Suprapubic skin (tissue), 4 donors: ENCODE data around the gene KRT6B.

ENCODE experiments used
- EP300 ChIP-seq: sonication (generic); formaldehyde crosslinking; IDR thresholded peaks from one replicate; pipeline ENCODE4 v1.6.1; 2017; ENCODE audit warnings: antibody characterized with exemption
- POLR2A ChIP-seq, 2 donors: fragments of 450-650 bp; IDR thresholded peaks; one replicate each; pipeline ENCODE4 v1.6.1; 2017; ENCODE audit warnings: antibody characterized with exemption in 2 of 2, mild to moderate bottlenecking in 2 of 2, moderate library complexity in 2 of 2
- POLR2AphosphoS5 ChIP-seq, 3 donors: sonication (generic); formaldehyde crosslinking; IDR thresholded peaks; one replicate each; pipeline ENCODE4 v1.6.1; 2017; ENCODE audit warnings: antibody characterized with exemption in 3 of 3
- TF ChIP-seq, protein P1 (sequence below), 2 donors: fragments of 200-600 bp in 1 of 2; fragments of 450-650 bp in 1 of 2; sonication (generic) in 1 of 2; IDR thresholded peaks; one replicate each; pipeline ENCODE4 v1.5.1; 2016 to 2019; ENCODE audit warnings: antibody characterized with exemption in 2 of 2, mild to moderate bottlenecking in 1 of 2, moderate library complexity in 1 of 2

DNA sequence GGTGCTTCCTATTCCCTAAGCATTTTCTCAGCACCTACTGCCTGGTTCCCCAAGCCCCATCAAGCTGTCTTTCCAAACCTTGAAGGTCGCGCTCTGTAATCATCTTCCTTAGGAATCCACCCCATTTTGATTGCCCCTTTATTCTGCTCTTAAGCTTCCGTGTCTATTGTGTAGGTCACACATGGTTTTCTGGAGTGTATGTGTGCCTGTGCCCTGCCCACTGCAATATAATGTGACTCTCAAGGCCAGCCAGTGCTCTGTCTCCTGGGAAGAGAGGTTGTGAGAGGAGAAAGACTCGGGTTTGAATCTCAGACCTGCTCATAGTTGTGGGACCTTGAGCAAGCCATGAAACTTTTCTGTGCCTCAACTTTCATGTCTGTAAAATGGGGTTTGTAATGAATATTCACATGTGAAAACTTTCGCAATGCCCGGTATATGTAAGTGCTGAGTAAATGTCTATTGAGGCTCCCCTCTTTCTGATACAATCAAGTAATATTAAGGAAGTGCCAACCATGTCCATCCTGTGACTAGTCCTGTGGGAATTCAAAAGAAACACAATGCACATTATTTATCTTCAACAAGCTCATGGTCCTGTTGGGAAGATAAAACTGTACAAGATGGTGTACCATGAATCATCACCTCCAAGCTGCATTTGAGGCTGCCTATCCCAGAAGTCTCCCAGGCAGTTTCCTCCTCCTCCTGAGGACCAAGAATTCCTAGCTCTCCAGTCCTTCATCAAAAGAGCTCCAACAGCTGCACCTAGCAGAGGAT is 17.0 kb downstream of the KRT6B start:
- TF ChIP-seq, protein P1, sequence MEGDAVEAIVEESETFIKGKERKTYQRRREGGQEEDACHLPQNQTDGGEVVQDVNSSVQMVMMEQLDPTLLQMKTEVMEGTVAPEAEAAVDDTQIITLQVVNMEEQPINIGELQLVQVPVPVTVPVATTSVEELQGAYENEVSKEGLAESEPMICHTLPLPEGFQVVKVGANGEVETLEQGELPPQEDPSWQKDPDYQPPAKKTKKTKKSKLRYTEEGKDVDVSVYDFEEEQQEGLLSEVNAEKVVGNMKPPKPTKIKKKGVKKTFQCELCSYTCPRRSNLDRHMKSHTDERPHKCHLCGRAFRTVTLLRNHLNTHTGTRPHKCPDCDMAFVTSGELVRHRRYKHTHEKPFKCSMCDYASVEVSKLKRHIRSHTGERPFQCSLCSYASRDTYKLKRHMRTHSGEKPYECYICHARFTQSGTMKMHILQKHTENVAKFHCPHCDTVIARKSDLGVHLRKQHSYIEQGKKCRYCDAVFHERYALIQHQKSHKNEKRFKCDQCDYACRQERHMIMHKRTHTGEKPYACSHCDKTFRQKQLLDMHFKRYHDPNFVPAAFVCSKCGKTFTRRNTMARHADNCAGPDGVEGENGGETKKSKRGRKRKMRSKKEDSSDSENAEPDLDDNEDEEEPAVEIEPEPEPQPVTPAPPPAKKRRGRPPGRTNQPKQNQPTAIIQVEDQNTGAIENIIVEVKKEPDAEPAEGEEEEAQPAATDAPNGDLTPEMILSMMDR (IDR thresholded peaks at IDR 0.05): no peak
- TF ChIP-seq POLR2AphosphoS5 (IDR thresholded peaks at IDR 0.05) (no peak), EP300 (no peak), POLR2A (IDR thresholded peaks at IDR 0.05) (no peak)
